Uterus (tissue), 4 donors: ENCODE measurements around the gene PPP2R2D. TPM values are rescaled to one million over a fixed set of nuclear protein-coding genes. Genes with fewer than 3 reads are reported as not detected.

ENCODE experiments used
- DNase-seq, 2 donors: peaks; one replicate each; pipeline ENCODE4 v3.0.0-alpha.2; 2019 to 2020
- H3K27ac ChIP-seq, 2 donors: fragments of 200-600 bp; sonication (generic); 1 replicate in 1 of 2; 2 replicates in 1 of 2; pipeline ENCODE4 v1.5.1; 2016 to 2018
- H3K27me3 ChIP-seq, 2 donors: fragments of 200-600 bp; sonication (generic); one replicate each; pipeline ENCODE4 v1.5.1; 2018 to 2019; ENCODE audit warnings: control low read depth in 1 of 2
- H3K36me3 ChIP-seq, 2 donors: fragments of 200-600 bp; sonication (generic); one replicate each; pipeline ENCODE4 v1.5.1; 2019; ENCODE audit warnings: control low read depth in 1 of 2
- H3K4me1 ChIP-seq, 2 donors: fragments of 200-600 bp; sonication (generic); one replicate each; pipeline ENCODE4 v1.5.1; 2018 to 2019; ENCODE audit warnings: control low read depth in 1 of 2
- H3K4me3 ChIP-seq, 2 donors: fragments of 200-600 bp; sonication (generic); 1 replicate in 1 of 2; 2 replicates in 1 of 2; pipeline ENCODE4 v1.5.1; 2018 to 2019; ENCODE audit warnings: mild to moderate bottlenecking in 1 of 2
- H3K9me3 ChIP-seq, 2 donors: fragments of 200-600 bp; sonication (generic); one replicate each; pipeline ENCODE4 v1.5.1; 2019; ENCODE audit warnings: control low read depth in 1 of 2
- CTCF ChIP-seq, 4 experiments: fragments of 200-600 bp in 2 of 4; fragments of 450-650 bp in 2 of 4; sonication (generic) in 2 of 4; IDR thresholded peaks; one replicate each; pipeline ENCODE4 v1.5.1; 2016 to 2019; ENCODE audit warnings: antibody characterized with exemption in 4 of 4, mild to moderate bottlenecking in 2 of 4, moderate library complexity in 1 of 4
- POLR2A ChIP-seq, 2 donors: fragments of 450-650 bp; IDR thresholded peaks; one replicate each; pipeline ENCODE4 v1.6.1; 2016; ENCODE audit warnings: antibody characterized with exemption in 2 of 2, mild to moderate bottlenecking in 1 of 2, moderate library complexity in 1 of 2
- intact Hi-C: fragments of 100-400 bp; cut with DNase I; formaldehyde crosslinking; loops from one replicate; pipeline ENCODE4 v1.15.1; 2023; ENCODE audit warnings: low total_unique reads
- total RNA-seq, 4 donors: library from RNA; depleted of rRNA in 3 of 4; stranded (reverse); fragments of >200 nt in 3 of 4; gene quantifications; one replicate each; pipeline versions ENCODE4 v1.1.0 to v1.2.4, GENCODE V29; 2014 to 2023
- donor health status: DM: yes; HTN: yes; CAD: no.

The PPP2R2D gene
- total RNA-seq, 4 donors from 2014 or later, result 21.2 to 43.2 (median 36.3) TPM

- no peaks in the 10 kb centered on the region for H3K9me3 ChIP-seq
- no peak for DNase-seq
- no peak overlapping the region for H3K4me3 ChIP-seq
- no peak overlapping the region for H3K27ac ChIP-seq
- no peaks in the 10 kb centered on the region for H3K27me3 ChIP-seq
- no peaks in the 10 kb centered on the region for H3K4me1 ChIP-seq
- intact Hi-C loops, result no loop called here
- no peaks in the 10 kb centered on the region for H3K36me3 ChIP-seq
- TF ChIP-seq CTCF (IDR thresholded peaks at IDR 0.05) (no peak), POLR2A (IDR thresholded peaks at IDR 0.05) (no peak)
Measured at GRCh38 chr10:131876017-131876416, 24.8 kb upstream of the PPP2R2D start.

GRCh38 chr10:131876508-131876907, 24.3 kb upstream of the PPP2R2D start:
- no peaks in the 10 kb centered on the region for H3K36me3 ChIP-seq
- DNase-seq, result no peak
- intact Hi-C loops, result no loop called here

GRCh38 chr10:131880016-131880590, 20.7 kb upstream of the PPP2R2D start:
- no peaks in the 10 kb centered on the region for H3K4me1 ChIP-seq
- H3K27me3 ChIP-seq, result no peaks in the 10 kb centered on the region
- no peak overlapping the region for H3K27ac ChIP-seq
- intact Hi-C loops, result loop anchor here (10.0 kb wide), 1 partner anchor 145 kb away; no protein-coding TSS in a partner anchor
- H3K4me3 ChIP-seq, result no peak overlapping the region
- H3K9me3 ChIP-seq, result no peaks in the 10 kb centered on the region
- no peaks in the 10 kb centered on the region for H3K36me3 ChIP-seq
- DNase-seq, result no peak
- TF ChIP-seq CTCF (IDR thresholded peaks at IDR 0.05) (no peak), POLR2A (IDR thresholded peaks at IDR 0.05) (no peak)

More at GRCh38 chr10:131876508-131876907, 24.3 kb upstream of the PPP2R2D start:
- no peaks in the 10 kb centered on the region for H3K27me3 ChIP-seq
- no peak for TF ChIP-seq POLR2A (IDR thresholded peaks at IDR 0.05)
- no peak for TF ChIP-seq CTCF (IDR thresholded peaks at IDR 0.05)
- no peaks in the 10 kb centered on the region for H3K4me1 ChIP-seq
- H3K27ac ChIP-seq, result no peak overlapping the region
- H3K9me3 ChIP-seq, result no peaks in the 10 kb centered on the region
- H3K4me3 ChIP-seq, result no peak overlapping the region

GRCh38 chr10:131881104-131881880, 19.5 kb upstream of the PPP2R2D start:
- TF ChIP-seq CTCF (IDR thresholded peaks at IDR 0.05) (no peak), POLR2A (IDR thresholded peaks at IDR 0.05) (no peak)
- no peaks in the 10 kb centered on the region for H3K36me3 ChIP-seq
- intact Hi-C loops, result loop anchor here (10.0 kb wide), 1 partner anchor 144 kb away; no protein-coding TSS in a partner anchor
- no peaks in the 10 kb centered on the region for H3K9me3 ChIP-seq
- no peak for DNase-seq
- no peaks in the 10 kb centered on the region for H3K27me3 ChIP-seq
- no peak overlapping the region for H3K4me3 ChIP-seq
- H3K4me1 ChIP-seq, result no peaks in the 10 kb centered on the region
- no peak overlapping the region for H3K27ac ChIP-seq

- intact Hi-C loops, result loop anchor here (10.0 kb wide), 1 partner anchor 143 kb away; no protein-coding TSS in a partner anchor
- H3K4me1 ChIP-seq, result no peaks in the 10 kb centered on the region
- H3K27ac ChIP-seq, result no peak overlapping the region
- DNase-seq, result no peak
- no peak for TF ChIP-seq CTCF (IDR thresholded peaks at IDR 0.05)
- TF ChIP-seq POLR2A (IDR thresholded peaks at IDR 0.05), result no peak
- no peaks in the 10 kb centered on the region for H3K9me3 ChIP-seq
- H3K36me3 ChIP-seq, result no peaks in the 10 kb centered on the region
- no peak overlapping the region for H3K4me3 ChIP-seq
- no peaks in the 10 kb centered on the region for H3K27me3 ChIP-seq
Measured at GRCh38 chr10:131882151-131882550, 18.7 kb upstream of the PPP2R2D start.
